Gastroesophageal sphincter (tissue), 3 donors: ENCODE measurements around the gene MYO7A.

Experiments used
- CTCF ChIP-seq, 4 experiments: fragments of 200-600 bp in 2 of 4; fragments of 450-650 bp in 2 of 4; sonication (generic) in 1 of 4; IDR thresholded peaks; one replicate each; pipeline ENCODE4 v1.5.1; 2017 to 2019; ENCODE audit warnings: antibody characterized with exemption in 4 of 4, mild to moderate bottlenecking in 2 of 4, moderate library complexity in 2 of 4
- EP300 ChIP-seq: sonication (generic); formaldehyde crosslinking; IDR thresholded peaks from one replicate; pipeline ENCODE4 v1.6.1; 2017; ENCODE audit warnings: antibody characterized with exemption, mild to moderate bottlenecking
- POLR2A ChIP-seq, 2 donors: fragments of 450-650 bp; IDR thresholded peaks; one replicate each; pipeline ENCODE4 v1.6.1; 2017; ENCODE audit warnings: antibody characterized with exemption in 2 of 2, mild to moderate bottlenecking in 2 of 2, moderate library complexity in 1 of 2

- TF ChIP-seq EP300 (no peak), CTCF (IDR thresholded peaks at IDR 0.05) (no peak), POLR2A (IDR thresholded peaks at IDR 0.05) (no peak)
Observed at GRCh38 chr11:77179048-77179447, 51.0 kb downstream of the MYO7A start.
